Measurements from ENCODE around the gene FSCN2.

- TF ChIP-seq POLR2A (IDR thresholded peaks at IDR 0.05) (no peak), CTCF (IDR thresholded peaks at IDR 0.05 in 4 of 5, conservative IDR thresholded peaks at IDR 0.05 in 1 of 5) (no peak)
These were observed 8.4 kb downstream of the FSCN2 start for GRCh38 chr17:81536299-81537290.
